GM13976 (cell line): ENCODE results near the gene FEM1B.

Experiments used
- DNase-seq: peaks from one replicate; pipeline ENCODE4 v3.0.0; 2012; ENCODE audit warnings: low spot score
- CTCF ChIP-seq: IDR thresholded peaks from 2 replicates; pipeline ENCODE4 v1.5.1; 2012; ENCODE audit warnings: borderline replicate concordance, mild to moderate bottlenecking; ENCODE audit not compliant: insufficient read depth; ENCODE audit errors: extremely low read depth, missing control alignments, control extremely low read depth
- in situ Hi-C: fragments of 300-500 bp; cut with MboI; formaldehyde crosslinking; loops from one replicate; pipeline ENCODE4 v1.12.0; 2022; ENCODE audit warnings: low sequenced_read_pairs, mixed read lengths, inconsistent platforms; ENCODE audit not compliant: unreplicated experiment

The FEM1B gene

GRCh38 chr15:68299436-68299835, 21.9 kb downstream of the FEM1B start:
- no peak for TF ChIP-seq CTCF
- no peak for DNase-seq
- in situ Hi-C loops: no loop called here

GRCh38 chr15:68300115-68300940, 22.8 kb downstream of the FEM1B start:
- TF ChIP-seq CTCF: no peak
- in situ Hi-C loops: loop anchor here (25.0 kb wide), 1 partner anchor 237 kb away; no protein-coding TSS in a partner anchor
- DNase-seq: no peak

- DNase-seq: peak; percentile 3
- in situ Hi-C loops: loop anchor here (25.0 kb wide), 1 partner anchor 236 kb away; no protein-coding TSS in a partner anchor
- no peak for TF ChIP-seq CTCF
These were observed 23.8 kb downstream of the FEM1B start for GRCh38 chr15:68301301-68301700.

- in situ Hi-C loops: loop anchor here (25.0 kb wide), 1 partner anchor 235 kb away; no protein-coding TSS in a partner anchor
- DNase-seq: peak; percentile 6
- no peak for TF ChIP-seq CTCF
These were observed 25.2 kb downstream of the FEM1B start for GRCh38 chr15:68302729-68303128.

- DNase-seq: peak; percentile 4
- in situ Hi-C loops: loop anchor here (25.0 kb wide), 1 partner anchor 234 kb away; no protein-coding TSS in a partner anchor
- no peak for TF ChIP-seq CTCF
These were observed 25.6 kb downstream of the FEM1B start for GRCh38 chr15:68303134-68303533.

- peak; percentile 9 for DNase-seq
- no peak for TF ChIP-seq CTCF
- in situ Hi-C loops: loop anchor here (25.0 kb wide), 1 partner anchor 234 kb away; no protein-coding TSS in a partner anchor
These were observed 26.3 kb downstream of the FEM1B start for GRCh38 chr15:68303560-68304436.
